MM.1S (cell line): ENCODE measurements around the gene KDM5A.

Experiments
- CTCF ChIP-seq: fragments of 300-600 bp; sonication (generic); IDR thresholded peaks from 2 replicates; pipeline ENCODE4 v1.5.1; 2016; ENCODE audit warnings: antibody characterized with exemption, low read length, mixed read lengths
- EZH2 ChIP-seq: fragments of 300-600 bp; sonication (generic); optimal IDR thresholded peaks from 2 replicates; pipeline ENCODE3; 2017; ENCODE audit warnings: low read depth, mild to moderate bottlenecking, antibody characterized with exemption, low read length, mixed read lengths
- EZH2phosphoT487 ChIP-seq: fragments of 300-600 bp; sonication (generic); IDR thresholded peaks from 2 replicates; pipeline ENCODE4 v1.6.1; 2018; ENCODE audit warnings: antibody characterized with exemption, low read length

GRCh38 chr12:232731-233614 lies 156.1 kb downstream of the KDM5A start:
- TF ChIP-seq EZH2 (no peak), CTCF (no peak), EZH2phosphoT487 (no peak)
